Measurements from ENCODE around the gene LURAP1L. TPM values are rescaled to one million over a fixed set of nuclear protein-coding genes. Genes with fewer than 3 reads are reported as not detected.

Gene LURAP1L
- total RNA-seq, 5 donors from 2014 or later (not counting 1 experiment from before 2014, with no cell fraction given) = not detected

DNA sequence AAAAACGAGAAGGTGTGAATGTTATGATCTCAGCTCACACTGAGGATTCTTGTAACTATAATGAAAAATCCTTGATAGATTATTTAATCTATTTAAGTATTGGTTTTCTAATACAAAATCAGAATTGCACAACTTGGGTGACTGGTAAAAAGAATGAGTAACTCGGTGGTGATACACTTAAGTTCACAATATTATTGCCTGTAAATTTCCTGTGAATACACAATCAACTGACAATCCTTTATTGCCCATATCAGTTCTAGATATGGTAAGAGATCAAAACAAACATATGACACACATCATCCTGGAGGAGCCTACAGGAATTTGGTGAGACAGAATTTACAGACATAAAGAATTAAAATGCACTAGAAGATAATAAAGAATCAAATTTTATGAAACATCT is 14.1 kb upstream of the LURAP1L start:
- Mint-ChIP-seq H3K4me3 (no peak overlapping the region), H3K36me3 (no peaks in the 10 kb centered on the region)
- no CpG with 5 or more reads among the region's 2 CpGs for WGBS (ENCODE audit: insufficient coverage)

GRCh38 chr9:12764150-12764549 is 10.7 kb upstream of the LURAP1L start:
- H3K27me3 Mint-ChIP-seq = no peaks in the 10 kb centered on the region
- Histone ChIP-seq H3K27me3 (replicated peaks in 1 of 2; ENCODE audit: control insufficient read depth in 2 of 2, extremely low read depth in 1 of 2, insufficient read depth in 2 of 2, low read length in 1 of 2) (no peaks in the 10 kb centered on the region), H3K4me3 (ENCODE audit: control insufficient read depth in 1 of 2, extremely low read depth in 1 of 2, low read length in 1 of 2) (no peak overlapping the region), H3K27ac (ENCODE audit: low read length) (no peak overlapping the region), H3K9me3 (no peaks in the 10 kb centered on the region), H3K36me3 (ENCODE audit: control insufficient read depth in 2 of 2, extremely low read depth in 1 of 2, insufficient read depth in 1 of 2, low read length in 1 of 2) (no peaks in the 10 kb centered on the region), H3K4me1 (ENCODE audit: control insufficient read depth in 1 of 2, extremely low read depth in 1 of 2, insufficient read depth in 2 of 2, low read length in 2 of 2) (no peaks in the 10 kb centered on the region)
- no peak overlapping the region for H3K27ac Mint-ChIP-seq
- peaks cover 6 to 14% (median 13%) of the 10 kb centered on the region in 3 donors for H3K9me3 Mint-ChIP-seq
- no peak for ATAC-seq (replicated peaks in 1 of 4)
- no peaks in the 10 kb centered on the region for H3K36me3 Mint-ChIP-seq
- no peak overlapping the region for H3K4me3 Mint-ChIP-seq
- H3K4me1 Mint-ChIP-seq = no peaks in the 10 kb centered on the region
- CTCF ChIA-PET = no interaction called here
- POLR2A ChIA-PET = no interaction called here
- no CpG with 5 or more reads among the region's 1 CpG for WGBS (ENCODE audit: insufficient coverage)
- DNase-seq = no peak

More for the DNA sequence above, 14.1 kb upstream of the LURAP1L start:
- Histone ChIP-seq H3K4me3 (ENCODE audit: control insufficient read depth in 1 of 2, extremely low read depth in 1 of 2, low read length in 1 of 2) (no peak overlapping the region), H3K9me3 (no peaks in the 10 kb centered on the region), H3K4me1 (ENCODE audit: control insufficient read depth in 1 of 2, extremely low read depth in 1 of 2, insufficient read depth in 2 of 2, low read length in 2 of 2) (no peaks in the 10 kb centered on the region), H3K36me3 (ENCODE audit: control insufficient read depth in 2 of 2, extremely low read depth in 1 of 2, insufficient read depth in 1 of 2, low read length in 1 of 2) (no peaks in the 10 kb centered on the region), H3K27me3 (replicated peaks in 1 of 2; ENCODE audit: control insufficient read depth in 2 of 2, extremely low read depth in 1 of 2, insufficient read depth in 2 of 2, low read length in 1 of 2) (no peaks in the 10 kb centered on the region), H3K27ac (ENCODE audit: low read length) (no peak overlapping the region)
- Mint-ChIP-seq H3K9me3 (peaks cover 11 to 18% (median 14%) of the 10 kb centered on the region in 3 donors), H3K27ac (no peak overlapping the region), H3K4me1 (no peaks in the 10 kb centered on the region), H3K27me3 (no peaks in the 10 kb centered on the region)
- ChIA-PET CTCF (no interaction called here), POLR2A (no interaction called here)
- no peak for ATAC-seq (replicated peaks in 1 of 4)
- no peak for DNase-seq

GRCh38 chr9:12765088-12765798 is 9.6 kb upstream of the LURAP1L start:
- H3K36me3 ChIP-seq (ENCODE audit: control insufficient read depth in 2 of 2, extremely low read depth in 1 of 2, insufficient read depth in 1 of 2, low read length in 1 of 2) = no peaks in the 10 kb centered on the region
- no peaks in the 10 kb centered on the region for H3K4me1 ChIP-seq (ENCODE audit: control insufficient read depth in 1 of 2, extremely low read depth in 1 of 2, insufficient read depth in 2 of 2, low read length in 2 of 2)
- ChIA-PET CTCF (no interaction called here), POLR2A (no interaction called here)
- DNase-seq (no peak), ATAC-seq (replicated peaks in 1 of 4) (no peak)
- H3K27me3 Mint-ChIP-seq = no peaks in the 10 kb centered on the region
- no peaks in the 10 kb centered on the region for H3K27me3 ChIP-seq (replicated peaks in 1 of 2; ENCODE audit: control insufficient read depth in 2 of 2, extremely low read depth in 1 of 2, insufficient read depth in 2 of 2, low read length in 1 of 2)
- H3K9me3 ChIP-seq = no peaks in the 10 kb centered on the region
- peaks cover 6 to 19% (median 13%) of the 10 kb centered on the region in 3 donors for H3K9me3 Mint-ChIP-seq
- H3K4me1 Mint-ChIP-seq = no peaks in the 10 kb centered on the region
- H3K4me3 ChIP-seq (ENCODE audit: control insufficient read depth in 1 of 2, extremely low read depth in 1 of 2, low read length in 1 of 2) = no peak overlapping the region
- H3K27ac Mint-ChIP-seq = no peak overlapping the region
- H3K4me3 Mint-ChIP-seq = no peak overlapping the region
- H3K36me3 Mint-ChIP-seq = no peaks in the 10 kb centered on the region
- no CpG with 5 or more reads among the region's 1 CpG for WGBS (ENCODE audit: insufficient coverage)
- H3K27ac ChIP-seq (ENCODE audit: low read length) = no peak overlapping the region

GRCh38 chr9:12766357-12766756 is 8.5 kb upstream of the LURAP1L start:
- no peaks in the 10 kb centered on the region for H3K27me3 ChIP-seq (replicated peaks in 1 of 2; ENCODE audit: control insufficient read depth in 2 of 2, extremely low read depth in 1 of 2, insufficient read depth in 2 of 2, low read length in 1 of 2)
- Mint-ChIP-seq H3K27ac (no peak overlapping the region), H3K4me1 (no peaks in the 10 kb centered on the region), H3K9me3 (peaks cover 6 to 17% (median 13%) of the 10 kb centered on the region in 3 donors), H3K27me3 (no peaks in the 10 kb centered on the region), H3K36me3 (no peaks in the 10 kb centered on the region), H3K4me3 (no peak overlapping the region)
- no peaks in the 10 kb centered on the region for H3K36me3 ChIP-seq (ENCODE audit: control insufficient read depth in 2 of 2, extremely low read depth in 1 of 2, insufficient read depth in 1 of 2, low read length in 1 of 2)
- ATAC-seq (replicated peaks in 1 of 4) = no peak
- H3K4me1 ChIP-seq (ENCODE audit: control insufficient read depth in 1 of 2, extremely low read depth in 1 of 2, insufficient read depth in 2 of 2, low read length in 2 of 2) = no peaks in the 10 kb centered on the region
- ChIA-PET CTCF (no interaction called here), POLR2A (interaction anchor here in 1 of 2 donors (0.7 kb wide), 1 partner anchor 13 kb away, joined by 3 read pairs; no protein-coding TSS in a partner anchor)
- no peaks in the 10 kb centered on the region for H3K9me3 ChIP-seq
- no peak overlapping the region for H3K4me3 ChIP-seq (ENCODE audit: control insufficient read depth in 1 of 2, extremely low read depth in 1 of 2, low read length in 1 of 2)
- DNase-seq = no peak
- H3K27ac ChIP-seq (ENCODE audit: low read length) = no peak overlapping the region
- WGBS (ENCODE audit: insufficient coverage) = 78% methylated on average over 1 of the region's 1 CpG

DNA sequence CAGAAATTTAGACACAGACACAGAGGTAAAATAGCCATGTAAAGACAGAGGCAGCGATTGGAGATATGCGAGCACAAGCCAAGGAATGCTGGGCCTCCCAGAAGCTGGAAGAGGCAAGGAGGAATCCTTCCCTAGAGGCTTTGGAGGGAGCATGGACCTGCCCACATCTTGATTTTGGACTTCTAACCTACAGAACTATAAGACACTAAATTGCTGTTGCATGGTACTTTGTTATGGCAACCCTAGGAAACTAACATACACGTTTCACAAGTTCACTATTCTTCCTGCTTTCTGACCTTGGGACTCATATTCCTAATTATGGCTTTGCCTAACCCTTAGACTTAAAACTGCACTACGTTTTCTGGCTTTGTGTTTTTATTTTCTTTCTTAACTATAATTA is 4.6 kb upstream of the LURAP1L start:
- CTCF ChIA-PET = no interaction called here
- H3K27ac Mint-ChIP-seq = no peak overlapping the region
- DNase-seq (no peak), ATAC-seq (replicated peaks in 1 of 4) (no peak)
- Histone ChIP-seq H3K4me1 (ENCODE audit: control insufficient read depth in 1 of 2, extremely low read depth in 1 of 2, insufficient read depth in 2 of 2, low read length in 2 of 2) (no peaks in the 10 kb centered on the region), H3K9me3 (no peaks in the 10 kb centered on the region), H3K27me3 (replicated peaks in 1 of 2; ENCODE audit: control insufficient read depth in 2 of 2, extremely low read depth in 1 of 2, insufficient read depth in 2 of 2, low read length in 1 of 2) (peaks cover 3 to 7% of the 10 kb centered on the region in 2 experiments), H3K4me3 (ENCODE audit: control insufficient read depth in 1 of 2, extremely low read depth in 1 of 2, low read length in 1 of 2) (no peak overlapping the region), H3K36me3 (ENCODE audit: control insufficient read depth in 2 of 2, extremely low read depth in 1 of 2, insufficient read depth in 1 of 2, low read length in 1 of 2) (no peaks in the 10 kb centered on the region), H3K27ac (ENCODE audit: low read length) (no peak overlapping the region)
- POLR2A ChIA-PET = no interaction called here
- WGBS (ENCODE audit: insufficient coverage) = 68% methylated on average over 3 of the region's 4 CpGs
- peaks cover 0 to 5% (median 2%) of the 10 kb centered on the region in 3 donors for H3K9me3 Mint-ChIP-seq
- peaks cover 0 to 3% (median 3%) of the 10 kb centered on the region in 3 donors for H3K4me1 Mint-ChIP-seq
- H3K36me3 Mint-ChIP-seq = no peaks in the 10 kb centered on the region
- H3K4me3 Mint-ChIP-seq = no peak overlapping the region
- peaks cover 5 to 6% of the 10 kb centered on the region in 2 donors for H3K27me3 Mint-ChIP-seq

DNA sequence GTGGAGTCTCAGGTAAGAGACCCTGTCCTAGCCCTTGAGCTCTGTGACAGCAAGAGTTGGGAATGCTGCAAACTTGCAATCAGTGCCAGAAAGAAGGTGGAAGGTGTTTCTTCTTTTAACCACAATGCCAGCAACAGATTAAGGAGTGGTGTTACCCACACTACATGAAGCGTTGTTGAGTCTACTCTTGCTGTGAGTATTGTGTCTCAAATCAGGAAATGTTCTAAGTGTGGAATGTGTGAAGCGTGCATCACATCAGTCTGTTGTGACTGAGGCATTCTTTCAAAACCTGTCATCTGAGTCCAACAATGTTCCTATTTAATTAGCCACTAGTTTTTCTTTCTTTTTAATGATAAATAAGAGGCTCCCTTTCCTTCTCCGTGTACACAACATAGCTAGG is 2.9 kb upstream of the LURAP1L start:
- ChIA-PET CTCF (interaction anchor here in 1 of 2 donors (0.5 kb wide), 1 partner anchor 870 kb away, joined by 3 read pairs; no protein-coding TSS in a partner anchor), POLR2A (no interaction called here)
- peaks cover 0 to 7% (median 6%) of the 10 kb centered on the region in 3 donors for H3K4me1 Mint-ChIP-seq
- Histone ChIP-seq H3K36me3 (ENCODE audit: control insufficient read depth in 2 of 2, extremely low read depth in 1 of 2, insufficient read depth in 1 of 2, low read length in 1 of 2) (no peaks in the 10 kb centered on the region), H3K4me3 (ENCODE audit: control insufficient read depth in 1 of 2, extremely low read depth in 1 of 2, low read length in 1 of 2) (no peak overlapping the region), H3K4me1 (ENCODE audit: control insufficient read depth in 1 of 2, extremely low read depth in 1 of 2, insufficient read depth in 2 of 2, low read length in 2 of 2) (no peaks in the 10 kb centered on the region), H3K27me3 (replicated peaks in 1 of 2; ENCODE audit: control insufficient read depth in 2 of 2, extremely low read depth in 1 of 2, insufficient read depth in 2 of 2, low read length in 1 of 2) (peaks cover 7 to 17% of the 10 kb centered on the region in 2 experiments), H3K9me3 (no peaks in the 10 kb centered on the region), H3K27ac (ENCODE audit: low read length) (no peak overlapping the region)
- peaks cover 14 to 19% of the 10 kb centered on the region in 2 donors for H3K27me3 Mint-ChIP-seq
- no peaks in the 10 kb centered on the region for H3K36me3 Mint-ChIP-seq
- no peak overlapping the region for H3K27ac Mint-ChIP-seq
- ATAC-seq (replicated peaks in 1 of 4) (no peak), DNase-seq (no peak)
- H3K4me3 Mint-ChIP-seq = no peak overlapping the region
- WGBS (ENCODE audit: insufficient coverage) = no CpG with 5 or more reads among the region's 3 CpGs
- peaks cover 0 to 5% (median 0%) of the 10 kb centered on the region in 3 donors for H3K9me3 Mint-ChIP-seq
